Activated naive CD8-positive, alpha-beta T cell treated with anti-CD3 and anti-CD28 coated beads, Interleukin-2, amount 50 U/mL, for 24 hours (primary cell): ENCODE results near the gene PAH.

Experiments
- ATAC-seq: fragments of 150-1000 bp; cut with Tn5 transposase; one replicate; pipeline ENCODE4 v1.10.0; 2021
- DNase-seq: peaks from one replicate; pipeline ENCODE4 v3.0.0; 2021
- H3K27ac Mint-ChIP-seq: one replicate; pipeline ENCODE4 v1.8.0; 2021; ENCODE audit warnings: mild to moderate bottlenecking, mixed read lengths
- H3K27me3 Mint-ChIP-seq: one replicate; pipeline ENCODE4 v1.8.0; 2021; ENCODE audit warnings: mixed read lengths
- H3K36me3 Mint-ChIP-seq: one replicate; pipeline ENCODE4 v1.8.0; 2021; ENCODE audit warnings: low read depth, mixed read lengths
- H3K4me1 Mint-ChIP-seq: one replicate; pipeline ENCODE4 v1.8.0; 2021; ENCODE audit warnings: mixed read lengths
- H3K4me3 Mint-ChIP-seq: one replicate; pipeline ENCODE4 v1.8.0; 2021; ENCODE audit warnings: mild to moderate bottlenecking, moderate library complexity, mixed read lengths
- H3K9me3 Mint-ChIP-seq: one replicate; pipeline ENCODE4 v1.8.0; 2021; ENCODE audit warnings: mixed read lengths

PAH gene

DNA sequence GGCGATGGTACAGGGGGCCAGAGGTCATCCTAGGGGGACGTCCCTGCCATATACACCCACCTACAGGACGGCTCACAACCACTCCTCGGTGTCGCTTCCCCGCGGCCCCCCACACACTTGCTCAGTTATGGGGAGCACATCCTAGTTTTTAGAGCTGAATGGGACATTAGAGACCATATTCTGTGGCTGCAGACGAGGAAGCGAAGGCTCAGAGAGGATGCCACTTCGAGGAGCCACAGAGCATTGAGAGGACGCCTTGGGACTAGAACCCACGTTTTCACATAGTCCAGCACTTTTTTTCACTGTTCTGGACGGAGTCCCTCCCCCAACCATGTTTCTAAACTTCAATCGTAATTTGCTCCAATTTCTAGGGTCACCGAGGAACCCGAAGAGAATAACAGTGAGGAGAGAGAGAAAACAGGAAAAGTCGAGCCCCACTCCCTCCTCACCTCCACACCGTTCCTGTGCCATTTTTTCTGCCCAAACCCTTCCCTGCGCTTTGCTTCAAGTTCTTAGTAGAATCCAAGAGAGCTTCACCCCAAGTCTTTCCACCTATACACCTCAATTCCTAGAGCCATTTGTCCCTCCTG lies 39.8 kb upstream of the PAH start:
- Mint-ChIP-seq H3K36me3 (no peaks in the 10 kb centered on the region), H3K4me3 (peak overlapping the region; percentile 34)
- ATAC-seq, result no peak

DNA sequence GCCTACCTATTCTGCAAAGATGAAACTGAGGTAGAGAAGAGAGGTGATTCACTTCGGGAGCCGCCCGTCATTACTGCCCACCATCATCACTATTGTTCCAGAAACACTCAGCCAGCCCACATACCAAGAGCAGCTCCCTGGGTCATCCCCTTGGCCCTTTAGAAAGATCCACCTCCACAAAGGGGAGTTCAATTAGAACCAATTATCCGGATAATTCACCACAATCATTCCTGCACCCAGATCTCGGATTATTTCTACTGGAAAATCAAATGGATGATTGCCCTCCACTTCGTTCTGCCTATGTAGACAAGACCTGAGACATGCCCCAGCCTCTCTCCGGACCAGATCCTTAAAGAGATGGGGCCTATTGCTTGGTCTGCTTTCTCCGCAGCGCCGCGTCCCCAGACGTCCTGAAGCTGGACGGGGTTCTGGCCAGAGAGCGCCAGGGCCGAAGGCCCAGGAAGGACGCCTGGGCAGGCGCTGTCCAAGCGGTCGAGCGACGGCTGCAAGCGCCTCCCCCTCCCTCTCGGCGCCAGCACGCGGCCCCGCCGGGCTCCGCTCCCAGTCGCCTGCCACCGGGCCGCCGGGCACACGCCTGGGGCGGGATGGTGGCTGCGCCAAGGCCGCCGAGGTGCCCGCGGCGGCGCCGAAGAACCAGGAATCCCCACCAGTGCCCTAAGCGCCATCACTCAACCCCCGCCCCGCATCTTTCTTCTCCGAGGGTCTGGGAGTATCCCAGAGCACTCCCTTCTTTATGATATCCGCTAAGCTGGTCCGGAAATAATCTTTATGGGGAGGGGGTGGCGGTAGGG lies 39.1 kb upstream of the PAH start:
- no peak for DNase-seq
- Mint-ChIP-seq H3K4me1 (peaks cover 28% of the 10 kb centered on the region), H3K27ac (no peak overlapping the region), H3K27me3 (peaks cover 83% of the 10 kb centered on the region), H3K9me3 (no peaks in the 10 kb centered on the region), H3K4me3 (no peak overlapping the region), H3K36me3 (no peaks in the 10 kb centered on the region)
- ATAC-seq, result no peak

More for the DNA sequence above, 39.8 kb upstream of the PAH start:
- Mint-ChIP-seq H3K27ac (no peak overlapping the region), H3K4me1 (peaks cover 30% of the 10 kb centered on the region), H3K9me3 (no peaks in the 10 kb centered on the region), H3K27me3 (peaks cover 86% of the 10 kb centered on the region)
- DNase-seq, result no peak

DNA sequence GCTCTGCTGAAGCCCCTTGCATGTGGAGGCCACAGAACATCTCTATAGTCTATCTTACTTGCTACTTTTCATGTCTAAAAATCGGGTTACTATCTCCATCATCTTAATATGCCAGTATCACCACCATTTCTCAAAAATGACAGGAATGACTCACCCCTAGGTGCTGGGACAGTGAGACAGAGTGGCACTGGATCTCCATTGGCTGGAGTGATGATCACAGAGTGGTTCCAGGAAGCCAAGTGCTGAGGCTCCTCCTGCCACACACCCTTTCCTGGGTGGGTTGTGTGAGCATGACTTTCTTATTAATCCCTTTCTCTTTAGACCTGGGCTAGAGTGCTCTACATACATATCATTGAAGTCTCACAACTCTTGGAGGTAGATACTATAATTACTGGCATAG lies 37.1 kb upstream of the PAH start:
- Mint-ChIP-seq H3K27ac (no peak overlapping the region), H3K27me3 (peaks cover 83% of the 10 kb centered on the region), H3K9me3 (no peaks in the 10 kb centered on the region), H3K4me3 (no peak overlapping the region), H3K4me1 (peaks cover 38% of the 10 kb centered on the region), H3K36me3 (no peaks in the 10 kb centered on the region)
- ATAC-seq (peak; percentile 72), DNase-seq (no peak)

DNA sequence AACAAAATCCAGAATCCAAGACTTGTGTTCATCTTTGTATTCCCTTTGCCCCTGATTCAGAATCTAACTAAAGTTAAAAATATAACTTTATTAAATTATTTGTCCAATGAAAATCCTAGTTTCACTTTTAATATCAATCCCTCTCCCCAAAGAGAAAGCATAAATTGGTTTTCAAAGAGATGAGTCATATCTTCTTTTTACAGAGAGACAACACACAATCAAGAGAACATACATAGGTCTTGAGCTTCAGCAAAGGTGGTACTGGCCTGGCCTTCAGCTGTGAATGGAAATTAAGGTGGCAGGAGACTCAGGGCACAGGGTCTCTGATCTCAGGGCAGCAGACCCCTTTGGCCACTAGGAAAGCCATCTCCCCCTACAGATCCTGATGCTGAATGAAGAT lies 36.2 kb upstream of the PAH start:
- H3K27ac Mint-ChIP-seq, result no peak overlapping the region
- H3K9me3 Mint-ChIP-seq, result no peaks in the 10 kb centered on the region
- H3K27me3 Mint-ChIP-seq, result peaks cover 81% of the 10 kb centered on the region
- no peak for ATAC-seq
- H3K4me3 Mint-ChIP-seq, result no peak overlapping the region
- H3K36me3 Mint-ChIP-seq, result no peaks in the 10 kb centered on the region
- peaks cover 36% of the 10 kb centered on the region for H3K4me1 Mint-ChIP-seq
- DNase-seq, result no peak

DNA sequence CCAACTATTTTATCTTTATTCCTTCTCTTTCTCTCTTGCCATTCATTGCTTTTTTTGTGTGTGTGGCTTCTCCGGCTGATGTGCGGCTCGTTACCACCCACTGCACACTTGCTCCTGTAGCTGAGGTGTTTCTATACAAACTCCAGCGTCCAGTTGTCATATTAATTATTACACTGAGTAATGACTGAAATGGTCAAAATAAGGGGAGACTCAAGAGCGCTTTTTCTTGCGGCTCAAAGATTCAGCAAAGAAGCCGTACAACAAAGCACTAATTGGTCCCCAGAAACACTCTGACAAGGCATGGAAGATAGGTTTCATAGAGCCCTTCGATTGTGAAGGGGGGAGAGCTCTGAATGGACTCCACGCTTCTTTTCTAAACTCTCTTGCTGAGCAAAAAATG lies 34.8 kb upstream of the PAH start:
- DNase-seq (no peak), ATAC-seq (no peak)
- Mint-ChIP-seq H3K4me1 (peaks cover 28% of the 10 kb centered on the region), H3K27ac (no peak overlapping the region), H3K4me3 (no peak overlapping the region), H3K9me3 (no peaks in the 10 kb centered on the region), H3K27me3 (peaks cover 83% of the 10 kb centered on the region), H3K36me3 (no peaks in the 10 kb centered on the region)

DNA sequence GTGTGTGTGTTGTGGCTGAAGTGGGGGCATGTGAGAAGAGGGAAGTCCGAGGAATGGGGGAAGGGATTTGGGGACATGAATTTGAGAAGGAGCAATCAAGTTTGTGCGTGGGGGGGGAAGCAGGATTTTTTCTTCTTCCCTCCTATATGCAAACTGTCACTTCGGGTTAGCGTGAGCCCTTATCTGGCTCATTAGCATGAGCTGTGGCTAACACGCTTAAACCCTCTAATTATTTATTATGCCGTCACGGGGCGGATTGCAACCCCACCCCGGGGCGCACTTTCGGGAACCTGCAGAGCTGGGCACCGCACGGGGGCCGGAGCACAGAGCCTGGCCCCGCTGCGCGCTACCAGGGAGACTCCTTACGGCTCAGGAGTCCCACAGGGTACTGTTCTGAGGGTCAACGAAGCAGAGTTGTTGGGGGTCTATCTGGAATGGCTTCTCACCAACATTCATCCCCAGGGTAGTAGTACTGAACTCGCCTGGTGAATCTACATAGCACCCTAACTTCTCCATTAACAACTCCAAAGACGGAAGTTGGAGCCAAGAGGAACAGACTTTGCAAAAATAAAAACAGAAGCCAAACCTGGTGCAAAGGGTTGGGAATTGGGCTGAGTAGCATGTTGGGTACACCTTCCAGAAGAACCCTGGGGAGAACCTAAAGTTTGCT lies 34.0 kb upstream of the PAH start:
- DNase-seq, result no peak
- H3K4me3 Mint-ChIP-seq, result peak overlapping the region; percentile 25
- H3K9me3 Mint-ChIP-seq, result no peaks in the 10 kb centered on the region
- H3K36me3 Mint-ChIP-seq, result no peaks in the 10 kb centered on the region
- H3K4me1 Mint-ChIP-seq, result peaks cover 25% of the 10 kb centered on the region
- H3K27me3 Mint-ChIP-seq, result peaks cover 78% of the 10 kb centered on the region
- H3K27ac Mint-ChIP-seq, result no peak overlapping the region
- ATAC-seq, result no peak

DNA sequence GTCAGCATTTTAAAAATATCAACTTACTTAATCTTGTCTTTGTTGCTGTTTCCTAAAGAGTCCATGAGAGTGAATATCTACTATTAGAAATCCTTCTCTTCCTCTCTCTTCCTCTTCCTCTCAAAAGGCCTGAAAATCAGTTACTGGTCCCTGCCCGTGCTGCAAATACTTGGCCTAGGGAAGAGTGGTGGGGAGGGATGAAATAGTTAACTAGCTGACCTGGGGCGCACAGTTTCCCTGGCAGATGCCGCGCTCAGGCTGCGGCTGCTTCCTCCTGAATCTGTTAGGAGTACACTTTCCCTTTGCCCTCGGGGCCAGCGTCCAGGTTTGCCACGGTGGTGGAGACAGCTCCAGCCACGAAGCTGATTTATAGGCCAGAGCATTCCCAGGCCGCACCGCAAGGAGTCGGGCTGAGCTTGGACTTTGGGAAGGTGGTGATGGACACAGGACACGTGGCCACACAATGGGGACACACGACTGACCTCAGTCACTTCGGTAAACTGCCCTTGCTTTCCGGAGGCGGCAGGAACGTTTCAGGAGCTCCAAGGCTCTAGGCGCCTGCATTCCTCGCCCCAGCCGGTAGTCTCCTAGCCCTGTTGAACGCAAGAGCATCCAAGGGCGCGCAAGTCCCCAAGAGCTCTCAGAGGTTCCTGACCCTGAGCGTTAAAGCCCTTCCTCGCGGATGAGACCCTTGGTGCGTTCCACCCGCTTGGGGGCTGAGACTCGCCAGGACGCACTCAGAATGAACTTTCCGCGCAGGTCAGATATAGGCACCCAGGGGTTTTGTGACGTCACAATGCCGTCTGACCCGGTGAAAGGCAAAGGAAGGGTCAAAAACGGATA lies 33.3 kb upstream of the PAH start:
- Mint-ChIP-seq H3K9me3 (no peaks in the 10 kb centered on the region), H3K4me1 (peaks cover 23% of the 10 kb centered on the region), H3K27ac (no peak overlapping the region), H3K27me3 (peaks cover 71% of the 10 kb centered on the region), H3K36me3 (no peaks in the 10 kb centered on the region), H3K4me3 (peak overlapping the region; percentile 25)
- ATAC-seq (no peak), DNase-seq (no peak)

DNA sequence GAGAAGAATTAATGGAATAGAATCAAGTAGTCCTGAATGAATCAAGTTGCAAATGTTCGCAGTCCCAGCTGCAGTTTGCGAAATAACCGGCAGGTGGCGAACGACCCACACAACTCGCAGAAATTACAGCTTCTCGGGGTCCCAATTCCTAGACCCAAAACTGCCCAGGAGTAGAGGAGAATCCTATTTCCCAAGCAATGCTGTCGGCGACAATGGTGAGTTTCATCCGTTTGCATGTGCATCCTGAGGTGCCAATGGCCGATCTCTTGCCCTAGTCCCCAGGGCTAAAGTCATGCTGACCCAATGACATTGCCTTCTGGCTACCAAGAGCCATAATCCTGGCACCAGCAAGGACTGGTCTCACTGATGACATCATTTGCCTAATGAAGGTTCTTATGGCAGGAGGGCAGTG lies 31.9 kb upstream of the PAH start:
- Mint-ChIP-seq H3K36me3 (no peaks in the 10 kb centered on the region), H3K27me3 (peaks cover 59% of the 10 kb centered on the region), H3K4me1 (peaks cover 18% of the 10 kb centered on the region), H3K9me3 (no peaks in the 10 kb centered on the region), H3K4me3 (no peak overlapping the region), H3K27ac (no peak overlapping the region)
- DNase-seq (peak; percentile 67), ATAC-seq (no peak)

DNA sequence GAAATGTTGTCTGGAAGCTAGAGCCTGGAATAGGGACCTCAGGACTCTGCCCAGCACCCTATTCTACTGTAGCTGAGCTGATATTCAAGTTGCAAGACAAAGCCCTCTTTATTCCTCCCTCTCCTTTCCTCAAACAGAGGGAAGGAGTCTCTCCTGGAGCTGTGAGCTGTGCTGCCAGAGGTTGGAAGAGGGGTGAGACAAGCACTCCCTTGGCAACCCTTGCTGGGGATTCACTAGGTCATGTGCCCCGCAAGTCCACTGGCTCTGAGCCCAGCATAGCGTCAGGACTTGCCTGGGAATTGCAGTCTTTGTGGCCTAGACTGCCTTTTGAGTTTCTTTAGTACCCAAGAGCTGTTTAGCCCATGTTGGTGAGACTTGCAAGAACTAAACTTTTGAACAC lies 29.0 kb upstream of the PAH start:
- Mint-ChIP-seq H3K36me3 (no peaks in the 10 kb centered on the region), H3K27me3 (peaks cover 41% of the 10 kb centered on the region), H3K9me3 (no peaks in the 10 kb centered on the region), H3K4me3 (no peak overlapping the region), H3K4me1 (peaks cover 10% of the 10 kb centered on the region), H3K27ac (no peak overlapping the region)
- ATAC-seq, result no peak
- no peak for DNase-seq

DNA sequence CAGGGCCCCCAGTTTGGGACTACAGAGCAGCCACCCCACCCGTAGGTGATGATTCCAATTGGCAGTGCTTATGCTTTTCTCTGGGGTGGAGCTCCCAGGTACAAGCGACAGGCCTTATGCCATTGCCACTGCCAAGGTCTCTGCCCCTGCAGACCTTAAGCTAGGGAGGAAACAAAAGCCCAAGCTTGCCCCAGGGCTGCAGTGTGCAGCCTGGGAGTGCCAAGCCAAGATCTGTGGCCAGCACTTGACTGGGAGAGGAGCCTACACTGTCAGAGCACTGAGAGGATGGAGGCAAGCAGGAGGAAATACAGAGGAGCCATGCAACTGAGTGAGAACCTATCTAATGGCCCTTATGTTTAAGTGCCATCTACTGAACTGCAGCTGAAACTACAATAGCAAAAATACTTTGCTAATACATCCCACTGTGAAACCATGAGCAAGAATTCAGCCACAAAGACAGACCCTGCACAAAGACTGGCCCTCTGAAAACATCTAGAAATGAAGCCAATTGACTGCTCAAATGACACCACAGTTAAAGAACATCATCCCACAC lies 22.7 kb upstream of the PAH start:
- DNase-seq (no peak), ATAC-seq (no peak)
- no peaks in the 10 kb centered on the region for H3K4me1 Mint-ChIP-seq
- H3K36me3 Mint-ChIP-seq, result no peaks in the 10 kb centered on the region
- H3K27ac Mint-ChIP-seq, result no peak overlapping the region
- peaks cover 25% of the 10 kb centered on the region for H3K27me3 Mint-ChIP-seq
- no peak overlapping the region for H3K4me3 Mint-ChIP-seq
- no peaks in the 10 kb centered on the region for H3K9me3 Mint-ChIP-seq

DNA sequence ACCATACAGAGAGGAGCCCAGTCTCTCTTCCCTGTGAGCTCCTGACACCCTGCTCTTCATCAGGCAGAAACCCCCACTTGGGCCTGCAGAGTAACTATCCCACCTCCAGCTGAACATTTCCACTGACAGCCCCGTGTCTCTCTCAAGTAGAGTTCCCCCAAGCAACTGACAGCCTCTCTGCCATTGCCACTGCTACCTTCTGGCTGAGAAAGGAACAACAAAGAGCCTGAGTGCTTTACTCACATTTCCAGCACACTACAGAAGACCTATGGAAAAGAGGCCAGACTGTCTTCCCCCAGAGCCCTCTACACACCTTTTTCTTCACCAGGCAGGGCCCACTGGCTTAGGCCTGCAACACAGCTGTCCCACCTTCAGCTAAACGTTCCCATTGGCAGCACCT lies 22.0 kb upstream of the PAH start:
- H3K9me3 Mint-ChIP-seq, result no peaks in the 10 kb centered on the region
- DNase-seq (no peak), ATAC-seq (no peak)
- H3K36me3 Mint-ChIP-seq, result no peaks in the 10 kb centered on the region
- peaks cover 23% of the 10 kb centered on the region for H3K27me3 Mint-ChIP-seq
- H3K4me3 Mint-ChIP-seq, result no peak overlapping the region
- no peaks in the 10 kb centered on the region for H3K4me1 Mint-ChIP-seq
- H3K27ac Mint-ChIP-seq, result no peak overlapping the region

DNA sequence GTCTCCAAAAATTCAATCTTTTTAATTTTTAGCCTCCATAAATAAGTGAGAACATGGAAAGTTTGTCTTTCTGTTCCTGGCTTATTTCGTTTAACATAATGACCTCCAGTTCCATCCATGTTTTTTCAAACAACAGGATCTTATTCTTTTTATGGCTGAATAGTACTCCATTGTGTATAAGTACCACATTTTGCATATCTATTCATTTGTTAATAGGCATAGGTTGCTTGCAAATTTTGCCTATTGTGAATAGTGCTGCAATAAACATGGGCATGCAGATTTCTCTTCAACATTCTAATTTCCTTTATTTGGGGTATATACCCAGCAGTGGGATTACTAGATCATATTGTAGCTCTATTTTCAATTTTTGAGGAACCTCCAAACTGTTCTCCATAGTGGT lies 16.1 kb upstream of the PAH start:
- Mint-ChIP-seq H3K27me3 (peaks cover 23% of the 10 kb centered on the region), H3K4me3 (no peak overlapping the region), H3K27ac (no peak overlapping the region), H3K9me3 (peaks cover 4% of the 10 kb centered on the region), H3K4me1 (no peaks in the 10 kb centered on the region), H3K36me3 (no peaks in the 10 kb centered on the region)
- no peak for ATAC-seq
- DNase-seq, result no peak

DNA sequence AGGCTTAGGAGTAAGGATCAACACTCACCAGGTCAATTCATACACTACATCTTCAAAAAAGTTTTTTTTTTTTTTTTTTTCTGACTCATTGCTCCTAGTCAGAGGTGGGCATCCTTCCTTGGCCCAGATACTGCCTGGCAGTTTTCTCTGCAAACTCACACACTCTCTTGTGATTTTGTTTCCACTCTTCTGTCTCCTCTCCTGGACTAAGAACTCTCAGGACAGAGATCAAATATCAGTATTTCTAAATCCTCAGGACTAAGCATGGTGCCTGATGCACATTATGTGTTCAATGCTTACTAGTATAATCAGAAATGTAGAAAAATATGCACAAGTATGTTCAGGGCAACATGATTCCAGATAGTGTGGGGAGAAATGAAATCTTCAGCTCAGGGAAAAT lies 10.2 kb upstream of the PAH start:
- peaks cover 22% of the 10 kb centered on the region for H3K27me3 Mint-ChIP-seq
- ATAC-seq, result no peak
- no peaks in the 10 kb centered on the region for H3K4me1 Mint-ChIP-seq

DNA sequence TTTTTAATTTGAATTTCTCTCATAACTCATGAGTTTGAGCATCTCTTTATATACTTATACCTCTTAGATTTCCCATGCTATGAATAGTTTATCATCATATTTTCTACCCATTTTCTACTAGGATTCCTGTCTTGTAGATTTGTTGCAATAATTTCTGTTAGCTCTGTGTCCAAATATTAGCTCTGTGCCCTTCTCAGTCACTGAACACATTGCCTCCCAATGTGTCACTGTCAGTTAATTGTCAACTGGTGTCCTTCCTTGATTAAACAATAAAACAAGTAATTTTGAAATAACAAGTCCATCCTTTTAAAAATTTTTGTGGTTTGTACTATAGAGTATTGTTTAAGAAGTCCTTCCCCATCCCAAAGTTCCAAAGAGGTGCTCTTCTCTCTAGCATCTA lies 4.2 kb upstream of the PAH start:
- ATAC-seq, result no peak
- H3K4me3 Mint-ChIP-seq, result no peak overlapping the region
- H3K9me3 Mint-ChIP-seq, result no peaks in the 10 kb centered on the region
- no peak for DNase-seq
- no peaks in the 10 kb centered on the region for H3K36me3 Mint-ChIP-seq
- H3K4me1 Mint-ChIP-seq, result no peaks in the 10 kb centered on the region
- peaks cover 16% of the 10 kb centered on the region for H3K27me3 Mint-ChIP-seq
- no peak overlapping the region for H3K27ac Mint-ChIP-seq

More for the DNA sequence above, 10.2 kb upstream of the PAH start:
- no peak overlapping the region for H3K27ac Mint-ChIP-seq
- no peak overlapping the region for H3K4me3 Mint-ChIP-seq
- no peak for DNase-seq
- H3K9me3 Mint-ChIP-seq, result peaks cover 4% of the 10 kb centered on the region
- H3K36me3 Mint-ChIP-seq, result no peaks in the 10 kb centered on the region
